NCI-H774 (cell line): ENCODE results near the gene FAM193B.
A peak's percentile ranks its signal among the peaks of the same experiment; 100 is the strongest.
"Not testable (repeated sequence)": the region's sequence is repeated elsewhere in the genome, so short reads cannot be mapped to it uniquely, and the experiment has no call there.

Source experiments
- DNase-seq: peaks from one replicate; lab custom pipeline; 2025; lab: John Stamatoyannopoulos, UW

FAM193B gene

GRCh38 chr5:177537389-177538361 is 16.7 kb downstream of the FAM193B start:
- no peak for DNase-seq

DNA sequence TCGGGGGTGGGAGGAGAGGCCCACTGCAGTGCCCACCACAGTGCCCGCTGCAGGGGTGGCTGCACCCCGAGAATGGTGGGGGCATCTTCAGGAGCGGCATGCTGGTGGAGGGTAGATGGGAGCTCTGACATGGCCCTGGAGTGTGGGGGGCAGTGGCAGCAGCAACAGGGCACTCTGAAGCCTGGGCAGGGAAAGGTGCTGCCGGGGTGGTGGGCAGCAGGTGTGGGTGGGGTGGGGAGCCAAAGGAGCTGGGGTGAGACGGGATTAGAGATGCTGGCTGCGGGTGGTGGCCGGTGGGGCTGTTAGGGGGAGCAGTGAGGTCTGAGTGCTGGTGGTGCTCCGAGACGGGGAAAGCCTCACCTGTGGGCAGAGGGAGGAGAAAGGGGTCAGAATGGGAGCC is 18.0 kb downstream of the FAM193B start:
- DNase-seq, result no peak

DNA sequence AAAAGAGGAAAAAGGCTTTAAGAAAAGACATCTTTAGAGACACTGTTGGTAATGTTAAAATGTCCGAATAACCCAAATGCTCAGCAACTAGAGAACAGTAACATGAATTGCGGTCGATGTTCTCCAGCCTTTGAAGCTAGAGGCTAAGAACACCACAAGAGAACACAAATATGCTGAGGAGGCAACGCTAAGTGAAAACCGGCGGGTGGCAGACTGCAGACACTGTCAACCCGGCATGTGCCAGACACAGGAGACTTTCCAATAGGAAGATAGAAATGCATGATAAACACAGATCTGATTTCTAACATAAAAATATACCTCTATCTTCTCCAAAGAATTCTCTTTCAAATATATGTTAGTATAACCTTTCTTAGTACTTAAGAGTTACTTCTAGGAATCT is 19.2 kb downstream of the FAM193B start:
- DNase-seq, result no peak

- not testable (repeated sequence) for DNase-seq
Measured at GRCh38 chr5:177534433-177534832, 19.9 kb downstream of the FAM193B start.

DNA sequence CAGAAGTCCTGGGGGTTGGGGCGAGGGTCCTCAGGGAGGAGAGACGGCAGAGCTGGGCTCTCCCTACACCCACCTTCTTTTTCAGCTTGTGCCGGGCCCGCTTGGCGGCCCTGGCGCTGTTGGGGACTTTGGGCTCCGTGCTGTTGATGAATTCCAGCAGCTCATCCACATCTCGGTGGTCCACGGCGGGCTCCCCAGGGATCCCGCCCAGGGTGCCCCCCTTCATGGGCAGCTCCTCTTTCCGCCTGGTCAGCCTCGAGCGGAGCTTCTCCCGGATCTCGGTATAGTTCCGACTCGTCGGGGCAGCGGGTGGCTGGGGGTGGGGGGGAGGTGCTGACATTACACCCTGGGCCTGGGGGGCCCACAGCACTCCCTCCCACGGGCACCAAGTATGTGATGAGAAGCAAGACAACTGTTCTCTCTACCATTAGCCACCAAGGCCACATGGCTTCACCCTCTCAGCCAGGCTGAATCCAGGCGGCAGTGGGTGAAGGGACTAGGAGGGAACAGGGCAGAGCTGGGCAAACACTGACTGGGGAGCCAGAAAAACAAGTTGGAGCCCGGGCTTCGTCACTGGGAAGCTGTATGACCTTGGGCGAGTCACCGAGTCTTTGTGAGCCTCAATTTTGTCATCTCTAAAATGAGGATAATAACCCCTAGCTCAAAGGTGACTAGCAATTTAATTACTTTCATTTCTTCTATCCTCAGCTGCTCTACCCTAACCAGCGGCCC is 23.0 kb downstream of the FAM193B start:
- no peak for DNase-seq

DNA sequence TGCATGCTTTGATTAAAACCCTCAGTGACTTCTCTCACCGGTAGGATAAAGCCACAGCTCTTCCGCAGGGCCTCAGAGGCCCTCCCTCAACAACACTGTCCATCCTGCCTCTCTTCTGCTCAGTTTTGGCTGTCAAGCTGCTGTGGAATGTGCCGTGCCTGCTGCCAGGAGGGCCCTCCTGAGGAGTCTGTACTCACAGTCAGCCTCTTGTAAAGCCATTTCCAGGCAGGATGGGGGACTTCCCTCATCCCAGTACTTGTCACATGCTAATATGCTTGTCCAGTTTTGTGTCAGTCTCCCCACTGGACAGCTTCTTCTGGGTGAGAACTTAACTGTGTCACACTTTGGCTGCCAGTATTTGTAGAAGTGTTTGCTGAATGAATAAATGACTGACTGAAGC is 23.7 kb downstream of the FAM193B start:
- DNase-seq, result no peak

- no peak for DNase-seq
Measured at GRCh38 chr5:177529247-177530203, 24.8 kb downstream of the FAM193B start.

- no peak for DNase-seq
Measured at GRCh38 chr5:177528631-177529030, 25.7 kb downstream of the FAM193B start.

DNA sequence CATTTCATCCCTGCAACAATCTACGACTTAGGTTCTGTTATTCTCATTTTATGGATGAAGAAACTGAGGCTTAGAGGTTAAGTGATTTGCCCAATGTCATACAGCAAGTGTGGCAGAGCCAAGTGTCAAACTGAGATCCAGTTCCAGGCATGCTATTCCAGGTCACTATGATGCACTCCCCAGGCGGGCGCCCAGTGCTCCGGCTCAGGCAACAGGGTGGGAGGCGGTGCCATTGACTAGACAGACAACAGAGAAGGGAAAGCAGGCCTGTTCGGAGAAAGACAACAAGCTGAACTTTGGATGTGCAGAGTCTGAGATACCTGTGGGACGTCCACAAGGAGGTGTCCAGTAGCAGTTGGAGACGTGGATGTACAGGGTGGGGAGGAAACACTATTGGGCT is 26.8 kb downstream of the FAM193B start:
- no peak for DNase-seq

DNA sequence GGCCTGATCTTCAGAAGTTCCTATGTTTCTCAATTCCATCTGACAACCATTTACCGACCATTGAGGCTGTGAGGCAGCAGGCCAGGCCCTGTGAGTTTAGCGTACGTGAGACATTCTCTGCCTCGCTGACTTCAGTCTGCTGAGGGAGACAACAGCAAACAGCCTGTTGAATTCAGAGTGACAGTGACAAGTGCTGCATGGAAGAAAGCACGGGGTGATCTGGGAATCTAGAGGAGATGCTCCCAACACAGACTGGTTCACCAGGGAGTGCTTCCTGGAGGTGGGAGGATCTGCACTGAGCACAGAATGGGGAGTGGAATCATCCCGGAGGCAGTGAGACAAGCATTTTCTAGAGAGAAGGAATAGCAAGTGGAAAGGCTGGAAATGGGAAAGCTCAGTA is 27.6 kb downstream of the FAM193B start:
- DNase-seq, result no peak

- no peak for DNase-seq
Measured at GRCh38 chr5:177526191-177526590, 28.2 kb downstream of the FAM193B start.

DNA sequence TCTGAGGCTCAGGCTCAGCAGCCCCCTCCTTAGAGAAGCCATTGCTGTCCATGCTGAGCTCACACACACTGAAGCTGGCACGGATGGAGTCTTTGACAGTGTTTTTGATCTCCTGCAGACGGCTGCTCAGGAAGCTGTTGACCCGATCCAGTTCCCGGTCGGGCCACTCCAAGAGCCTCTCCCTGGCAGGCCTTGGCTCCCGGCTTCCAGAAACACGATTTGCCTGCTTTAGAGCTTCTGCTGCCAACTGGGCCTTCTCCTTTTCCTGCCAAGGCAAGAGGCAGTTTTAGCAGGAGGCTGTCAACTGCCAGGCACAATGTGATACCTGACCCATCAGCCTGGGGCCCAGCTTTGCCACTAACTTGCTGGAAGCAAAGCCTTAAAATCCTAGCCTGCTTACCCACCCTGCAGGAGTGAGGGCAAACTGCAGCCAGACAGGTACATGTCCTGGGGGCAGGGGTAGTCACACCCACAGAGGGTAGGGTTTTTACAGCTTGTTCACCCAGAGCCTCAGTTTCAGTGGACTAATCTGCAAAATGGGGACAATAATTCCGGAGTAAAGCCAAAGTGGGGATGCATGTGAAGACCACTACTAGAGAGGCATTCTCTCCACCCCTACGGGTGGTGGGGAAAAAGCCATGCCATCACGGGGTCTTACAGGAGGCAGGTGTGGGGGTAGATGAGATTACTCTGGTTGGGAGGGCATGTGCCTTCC is 29.3 kb downstream of the FAM193B start:
- DNase-seq, result no peak

DNA sequence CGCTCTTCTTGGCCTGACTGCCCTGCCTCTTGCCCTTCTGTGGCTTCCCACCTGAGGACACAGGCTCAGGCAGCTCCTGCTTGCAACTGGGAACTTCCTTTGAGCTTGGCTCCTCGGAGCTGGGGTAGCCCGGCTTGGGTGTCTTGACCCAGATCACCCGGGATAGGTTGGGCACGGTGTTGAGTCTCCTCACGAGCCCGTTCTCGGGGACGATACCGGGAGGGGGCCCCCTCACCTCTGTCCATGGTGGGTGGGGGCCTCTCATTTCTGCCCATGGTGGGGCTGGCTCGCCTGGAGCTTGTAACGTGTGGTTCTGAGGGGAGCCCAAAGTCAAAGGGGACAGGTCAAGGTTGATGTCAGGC is 29.8 kb downstream of the FAM193B start:
- no peak for DNase-seq

DNA sequence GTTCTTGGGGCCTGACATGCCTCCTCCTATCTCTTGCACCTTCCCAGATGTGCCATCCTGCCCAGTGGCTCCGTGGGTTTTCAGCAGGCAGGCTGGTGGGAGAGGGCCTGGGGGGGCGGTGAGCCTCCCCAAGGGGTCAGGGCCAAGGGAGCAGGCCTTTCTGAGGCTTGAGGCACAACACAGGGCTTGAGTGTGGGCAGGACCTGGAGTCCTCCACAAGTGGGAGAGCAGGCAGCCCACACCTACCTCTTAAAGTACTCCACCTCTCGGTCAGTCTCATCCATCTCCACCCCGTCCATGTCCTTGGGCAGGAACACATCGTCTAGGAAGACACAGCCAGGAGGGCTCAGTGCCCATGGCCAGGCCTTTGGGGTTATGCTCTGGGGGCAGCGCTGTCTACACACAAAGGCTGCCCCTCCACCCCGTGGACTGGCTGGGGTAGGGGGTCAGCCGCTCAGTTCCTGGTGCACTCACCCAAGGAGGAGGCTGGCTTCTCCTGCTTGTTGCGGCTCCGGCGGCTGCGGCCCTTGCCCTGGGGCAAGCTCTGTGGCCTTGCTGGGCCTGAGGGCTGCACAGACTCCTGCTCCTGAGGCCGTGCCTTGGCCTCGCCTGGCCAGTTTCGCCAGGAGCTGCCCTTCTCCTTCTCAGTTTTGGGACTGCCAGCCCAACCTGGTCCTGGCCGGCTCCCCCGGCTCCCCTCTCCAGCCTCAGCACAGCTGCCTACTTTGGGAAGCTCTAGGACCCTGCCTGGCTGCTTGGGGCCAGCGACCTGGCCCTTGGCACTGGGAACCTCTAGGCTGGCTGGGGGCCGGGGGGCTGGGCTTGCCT is 30.4 kb downstream of the FAM193B start:
- no peak for DNase-seq

- no peak for DNase-seq
Measured at GRCh38 chr5:177520916-177521513, 33.3 kb downstream of the FAM193B start.

- no peak for DNase-seq
Measured at GRCh38 chr5:177520271-177520670, 34.1 kb downstream of the FAM193B start.

DNA sequence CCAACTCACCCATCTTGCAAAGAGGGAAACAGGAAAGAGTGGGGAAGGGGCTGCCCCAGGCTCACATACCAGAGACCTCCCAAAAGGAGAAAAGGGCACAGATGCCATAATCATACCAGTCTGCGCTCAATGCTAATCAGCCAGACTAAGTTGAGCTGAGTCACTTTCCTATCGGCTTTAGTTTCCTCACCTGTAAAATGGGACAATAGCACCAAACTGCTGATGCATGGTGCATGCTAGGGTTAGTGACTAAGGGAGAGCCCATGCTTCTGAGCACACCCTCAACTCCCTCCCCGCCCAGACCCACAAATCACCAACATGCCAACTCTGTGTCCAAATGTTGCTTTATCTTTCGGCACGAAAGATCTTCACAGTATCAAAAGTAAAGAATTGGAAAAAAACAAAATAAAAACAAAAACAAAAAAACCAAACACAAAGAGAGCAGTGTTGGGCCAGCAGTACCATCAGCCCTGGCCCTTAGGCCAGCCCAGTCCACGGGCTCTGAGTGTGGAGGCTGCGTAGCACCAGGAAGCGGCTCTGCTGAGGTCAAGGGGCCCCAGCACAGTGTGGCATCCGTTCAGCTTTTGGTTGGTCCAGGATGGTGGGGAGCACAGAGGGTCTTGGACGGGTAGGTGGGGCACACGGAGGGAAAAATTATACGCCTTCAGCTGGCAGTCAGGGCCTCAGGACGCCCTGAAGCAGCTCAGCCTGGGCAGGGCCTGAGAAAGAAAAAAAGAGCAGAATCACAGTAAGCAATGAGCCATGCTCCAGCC is 34.7 kb downstream of the FAM193B start:
- no peak for DNase-seq

DNA sequence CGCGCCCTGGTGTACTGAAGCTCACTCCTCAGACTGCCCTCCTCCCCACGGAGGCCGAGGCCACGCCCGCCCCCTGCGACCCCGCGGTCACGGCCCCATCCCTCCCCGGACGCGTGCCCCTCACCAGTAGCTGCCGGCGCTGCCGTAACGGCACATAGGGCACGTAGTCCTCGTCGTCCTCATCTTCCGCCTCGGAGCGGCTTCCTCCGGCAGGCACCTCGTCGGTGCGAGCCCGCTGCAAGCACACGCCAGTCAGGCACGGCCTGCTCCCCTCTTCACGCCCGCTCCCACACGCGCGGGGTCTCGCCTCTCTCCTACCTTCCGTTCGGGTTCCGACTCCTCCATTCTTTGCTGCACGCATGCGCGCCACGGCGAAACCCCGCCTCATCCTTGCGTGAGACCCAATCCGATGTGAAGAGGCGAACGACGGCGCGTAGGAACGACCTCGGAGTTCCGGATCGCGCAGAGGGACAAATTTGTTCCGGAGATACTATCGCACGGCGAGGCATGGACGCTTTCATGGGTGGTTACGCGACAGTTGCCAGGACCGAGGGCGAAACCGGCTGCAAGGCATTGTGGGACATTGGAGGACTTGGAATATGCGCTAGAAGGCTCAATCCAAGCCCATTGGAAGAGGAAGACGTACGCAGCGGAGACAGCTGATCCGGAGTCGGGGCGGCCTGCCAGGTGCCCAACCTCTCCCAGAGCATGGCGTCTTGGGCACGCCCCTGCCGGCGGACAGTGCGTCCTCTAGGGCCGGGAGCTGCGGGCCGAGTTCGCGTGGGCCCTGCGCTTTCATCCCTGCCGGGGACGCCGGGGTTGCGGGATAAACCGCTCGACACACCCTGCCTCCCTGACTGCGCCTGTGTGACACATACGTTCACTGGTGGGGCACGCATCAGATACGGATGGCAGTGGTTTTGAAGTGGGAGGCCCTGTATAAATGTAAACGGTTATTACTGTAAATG is 37.5 kb downstream of the FAM193B start, which contains the start of gene DDX41:
DDX41 (minus strand) TSS at position 361 of the 968 bp plus-strand sequence; CDS start at position 345, 16 bp downstream.
- peak; percentile 96 for DNase-seq
